ENCODE data around the gene KLHL10.
"Not testable (repeated sequence)": the region's sequence is repeated elsewhere in the genome, so short reads cannot be mapped to it uniquely, and the experiment has no call there.

KLHL10 gene

DNA sequence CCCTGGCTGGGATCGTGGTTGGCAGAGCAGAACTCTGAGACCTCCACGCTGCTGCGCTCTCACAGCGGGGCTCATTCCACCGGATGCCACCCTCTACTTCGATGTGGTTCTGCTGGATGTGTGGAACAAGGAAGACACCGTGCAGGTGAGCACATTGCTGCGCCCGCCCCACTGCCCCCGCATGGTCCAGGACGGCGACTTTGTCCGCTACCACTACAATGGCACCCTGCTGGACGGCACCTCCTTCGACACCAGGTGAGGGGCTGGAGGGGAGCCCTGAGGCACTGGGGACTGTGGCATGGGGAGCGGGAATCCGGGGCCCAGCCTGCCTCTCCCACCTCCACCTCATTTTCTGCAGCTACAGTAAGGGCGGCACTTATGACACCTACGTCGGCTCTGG, 19.6 kb upstream of the KLHL10 start:
- Histone ChIP-seq H3K27me3 (replicated peaks; ENCODE audit: control insufficient read depth, insufficient read depth, low read length) (no peaks in the 10 kb centered on the region), H3K9me3 (ENCODE audit: control insufficient read depth, low read length) (no peaks in the 10 kb centered on the region), H3K4me1 (ENCODE audit: control insufficient read depth, insufficient read depth, low read length) (peaks cover 11% of the 10 kb centered on the region), H3K4me3 (ENCODE audit: low read length) (no peak overlapping the region), H3K9ac (ENCODE audit: low read length) (no peak overlapping the region), H3K36me3 (ENCODE audit: control insufficient read depth, insufficient read depth, low read length, severe bottlenecking) (peaks cover 9% of the 10 kb centered on the region)
- DNase-seq (ENCODE audit: low read depth) = no peak

DNA sequence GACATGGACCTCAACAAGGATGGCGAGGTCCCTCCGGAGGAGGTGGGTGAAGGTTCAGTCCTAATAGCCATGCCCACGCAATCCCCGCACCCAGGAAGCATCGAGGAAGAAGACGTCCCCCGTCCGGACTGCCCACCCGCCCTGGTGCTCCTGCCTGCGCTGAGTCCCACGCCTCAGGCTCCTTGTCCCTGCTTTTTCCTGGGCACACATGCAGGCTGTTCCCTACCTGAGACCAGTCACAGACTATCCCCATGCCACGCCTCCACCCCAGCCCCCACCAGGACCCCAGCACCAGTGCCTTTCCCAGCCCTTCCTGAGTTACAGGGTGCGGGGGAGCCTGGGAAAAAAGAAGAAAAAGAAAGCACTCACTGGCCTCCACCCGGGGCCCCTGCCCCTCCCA, 15.8 kb upstream of the KLHL10 start:
- Histone ChIP-seq H3K4me3 (ENCODE audit: low read length) (no peak overlapping the region), H3K36me3 (ENCODE audit: control insufficient read depth, insufficient read depth, low read length, severe bottlenecking) (peaks cover 23% of the 10 kb centered on the region), H3K9ac (ENCODE audit: low read length) (no peak overlapping the region), H3K4me1 (ENCODE audit: control insufficient read depth, insufficient read depth, low read length) (peaks cover 3% of the 10 kb centered on the region), H3K9me3 (ENCODE audit: control insufficient read depth, low read length) (no peaks in the 10 kb centered on the region), H3K27me3 (replicated peaks; ENCODE audit: control insufficient read depth, insufficient read depth, low read length) (no peaks in the 10 kb centered on the region)
- no peak for DNase-seq (ENCODE audit: low read depth)

DNA sequence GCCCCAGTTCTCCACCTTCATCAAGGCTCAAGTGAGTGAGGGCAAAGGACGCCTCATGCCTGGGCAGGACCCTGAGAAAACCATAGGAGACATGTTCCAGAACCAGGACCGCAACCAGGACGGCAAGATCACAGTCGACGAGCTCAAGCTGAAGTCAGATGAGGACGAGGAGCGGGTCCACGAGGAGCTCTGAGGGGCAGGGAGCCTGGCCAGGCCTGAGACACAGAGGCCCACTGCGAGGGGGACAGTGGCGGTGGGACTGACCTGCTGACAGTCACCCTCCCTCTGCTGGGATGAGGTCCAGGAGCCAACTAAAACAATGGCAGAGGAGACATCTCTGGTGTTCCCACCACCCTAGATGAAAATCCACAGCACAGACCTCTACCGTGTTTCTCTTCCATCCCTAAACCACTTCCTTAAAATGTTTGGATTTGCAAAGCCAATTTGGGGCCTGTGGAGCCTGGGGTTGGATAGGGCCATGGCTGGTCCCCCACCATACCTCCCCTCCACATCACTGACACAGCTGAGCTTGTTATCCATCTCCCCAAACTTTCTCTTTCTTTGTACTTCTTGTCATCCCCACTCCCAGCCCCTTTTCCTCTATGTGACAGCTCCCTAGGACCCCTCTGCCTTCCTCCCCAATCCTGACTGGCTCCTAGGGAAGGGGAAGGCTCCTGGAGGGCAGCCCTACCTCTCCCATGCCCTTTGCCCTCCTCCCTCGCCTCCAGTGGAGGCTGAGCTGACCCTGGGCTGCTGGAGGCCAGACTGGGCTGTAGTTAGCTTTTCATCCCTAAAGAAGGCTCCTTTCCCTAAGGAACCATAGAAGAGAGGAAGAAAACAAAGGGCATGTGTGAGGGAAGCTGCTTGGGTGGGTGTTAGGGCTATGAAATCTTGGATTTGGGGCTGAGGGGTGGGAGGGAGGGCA, 15.1 kb upstream of the KLHL10 start:
- Histone ChIP-seq H3K9ac (ENCODE audit: low read length) (no peak overlapping the region), H3K4me1 (ENCODE audit: control insufficient read depth, insufficient read depth, low read length) (peaks cover 3% of the 10 kb centered on the region), H3K9me3 (ENCODE audit: control insufficient read depth, low read length) (no peaks in the 10 kb centered on the region), H3K27me3 (replicated peaks; ENCODE audit: control insufficient read depth, insufficient read depth, low read length) (no peaks in the 10 kb centered on the region), H3K4me3 (ENCODE audit: low read length) (no peak overlapping the region), H3K36me3 (ENCODE audit: control insufficient read depth, insufficient read depth, low read length, severe bottlenecking) (peaks cover 25% of the 10 kb centered on the region)
- no peak for DNase-seq (ENCODE audit: low read depth)

DNA sequence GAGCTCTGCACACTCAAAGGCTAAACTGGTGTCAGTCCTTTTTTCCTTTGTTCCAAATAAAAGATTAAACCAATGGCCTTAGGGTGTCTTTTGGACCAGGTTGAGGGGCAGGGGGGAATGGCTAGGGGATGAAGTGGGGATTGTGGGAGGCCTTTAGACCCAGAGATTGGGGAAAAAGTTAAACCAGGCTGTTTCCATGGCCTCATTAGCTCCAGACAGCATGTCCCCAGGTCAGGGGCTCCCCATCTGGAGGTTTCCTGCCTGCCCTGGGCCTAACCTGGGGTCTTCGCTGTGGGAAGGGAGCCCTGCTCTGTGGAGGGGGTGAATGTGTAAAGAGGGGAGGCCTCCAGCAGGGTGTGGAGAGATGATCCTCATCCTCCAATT, 14.5 kb upstream of the KLHL10 start:
- H3K9ac ChIP-seq (ENCODE audit: low read length) = no peak overlapping the region
- peaks cover 3% of the 10 kb centered on the region for H3K4me1 ChIP-seq (ENCODE audit: control insufficient read depth, insufficient read depth, low read length)
- no peaks in the 10 kb centered on the region for H3K9me3 ChIP-seq (ENCODE audit: control insufficient read depth, low read length)
- no peak overlapping the region for H3K4me3 ChIP-seq (ENCODE audit: low read length)
- H3K27me3 ChIP-seq (replicated peaks; ENCODE audit: control insufficient read depth, insufficient read depth, low read length) = no peaks in the 10 kb centered on the region
- no peak for DNase-seq (ENCODE audit: low read depth)
- peaks cover 30% of the 10 kb centered on the region for H3K36me3 ChIP-seq (ENCODE audit: control insufficient read depth, insufficient read depth, low read length, severe bottlenecking)

DNA sequence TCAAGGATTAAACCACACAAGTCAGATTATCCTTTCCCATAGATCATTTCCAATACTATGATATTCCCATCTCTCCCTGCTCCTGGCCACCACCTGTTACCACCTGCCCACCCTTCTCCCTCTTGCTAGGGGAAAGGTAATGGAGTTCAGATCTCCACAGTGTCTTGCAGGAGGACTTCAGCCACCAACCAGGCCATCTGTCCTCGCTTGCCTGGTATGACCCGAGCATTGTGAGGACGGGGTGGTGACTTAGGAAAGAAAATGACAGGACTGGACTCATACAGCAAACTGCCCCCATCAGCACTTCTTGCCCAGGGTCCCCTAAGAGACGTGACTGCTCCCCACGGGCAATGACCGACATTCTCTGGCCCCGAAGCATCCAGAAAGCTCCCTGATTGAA, 14.0 kb upstream of the KLHL10 start:
- Histone ChIP-seq H3K4me3 (ENCODE audit: low read length) (no peak overlapping the region), H3K9me3 (ENCODE audit: control insufficient read depth, low read length) (no peaks in the 10 kb centered on the region), H3K27me3 (replicated peaks; ENCODE audit: control insufficient read depth, insufficient read depth, low read length) (no peaks in the 10 kb centered on the region), H3K4me1 (ENCODE audit: control insufficient read depth, insufficient read depth, low read length) (peaks cover 3% of the 10 kb centered on the region), H3K9ac (ENCODE audit: low read length) (no peak overlapping the region), H3K36me3 (ENCODE audit: control insufficient read depth, insufficient read depth, low read length, severe bottlenecking) (peaks cover 29% of the 10 kb centered on the region)
- no peak for DNase-seq (ENCODE audit: low read depth)

DNA sequence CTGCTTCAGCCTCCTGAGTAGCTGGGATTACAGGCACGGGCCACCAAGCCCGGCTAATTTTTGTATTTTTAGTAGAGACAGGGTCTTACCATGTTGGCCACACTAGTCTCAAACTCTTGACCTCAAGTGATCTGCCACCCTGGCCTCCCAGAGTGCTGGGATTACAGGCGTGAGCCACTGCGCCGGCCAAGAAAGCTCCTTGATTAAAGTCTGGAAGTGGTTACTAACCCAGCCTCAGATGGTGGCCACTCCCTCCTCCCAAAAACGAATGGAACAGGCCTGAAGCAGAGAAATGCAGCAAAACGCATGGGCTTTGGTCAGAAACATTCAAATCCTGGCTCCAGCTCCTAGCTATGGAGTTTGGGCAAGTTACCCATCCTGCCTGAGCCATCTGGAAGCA, 13.5 kb upstream of the KLHL10 start:
- Histone ChIP-seq H3K27me3 (replicated peaks; ENCODE audit: control insufficient read depth, insufficient read depth, low read length) (no peaks in the 10 kb centered on the region), H3K9ac (ENCODE audit: low read length) (peak overlapping the region; percentile 30), H3K9me3 (ENCODE audit: control insufficient read depth, low read length) (no peaks in the 10 kb centered on the region), H3K4me3 (ENCODE audit: low read length) (no peak overlapping the region), H3K4me1 (ENCODE audit: control insufficient read depth, insufficient read depth, low read length) (peaks cover 3% of the 10 kb centered on the region), H3K36me3 (ENCODE audit: control insufficient read depth, insufficient read depth, low read length, severe bottlenecking) (peaks cover 33% of the 10 kb centered on the region)
- DNase-seq (ENCODE audit: low read depth) = peak; percentile 34

DNA sequence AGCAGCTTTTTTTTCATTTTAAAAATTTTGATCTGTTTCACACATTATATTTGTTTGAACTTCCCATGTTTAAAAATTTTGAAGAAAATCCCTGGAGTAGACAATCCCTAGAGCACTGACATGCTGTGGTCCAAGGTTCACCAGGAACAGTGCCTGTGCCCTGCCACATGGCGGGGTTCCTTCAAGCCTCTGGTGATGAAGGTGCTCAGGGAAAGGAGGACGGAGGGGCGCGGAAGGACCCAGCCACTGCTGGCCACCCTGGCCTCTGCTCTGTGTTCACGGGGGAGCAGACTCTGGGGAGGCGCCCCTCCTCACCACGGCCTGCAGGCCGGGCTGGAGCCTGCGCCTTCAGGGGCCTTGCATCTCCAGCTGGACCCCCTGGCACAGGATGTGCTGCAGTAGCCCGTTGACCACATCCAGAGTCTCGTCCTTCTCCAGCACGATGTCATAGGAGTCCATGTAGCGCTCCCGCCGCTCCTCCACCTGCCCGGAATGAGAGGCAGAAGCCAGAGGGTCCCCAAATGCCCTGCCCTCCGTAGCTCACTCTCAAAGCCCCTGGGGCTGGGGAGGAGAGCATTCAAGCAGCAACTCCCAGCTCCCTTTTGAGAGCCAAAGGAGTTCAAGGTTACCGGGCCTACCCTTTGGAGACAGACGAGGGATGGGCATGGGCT, 12.3 kb upstream of the KLHL10 start:
- Histone ChIP-seq H3K4me1 (ENCODE audit: control insufficient read depth, insufficient read depth, low read length) (peaks cover 3% of the 10 kb centered on the region), H3K36me3 (ENCODE audit: control insufficient read depth, insufficient read depth, low read length, severe bottlenecking) (peaks cover 38% of the 10 kb centered on the region), H3K9ac (ENCODE audit: low read length) (no peak overlapping the region), H3K4me3 (ENCODE audit: low read length) (no peak overlapping the region), H3K27me3 (replicated peaks; ENCODE audit: control insufficient read depth, insufficient read depth, low read length) (no peaks in the 10 kb centered on the region), H3K9me3 (ENCODE audit: control insufficient read depth, low read length) (no peaks in the 10 kb centered on the region)
- DNase-seq (ENCODE audit: low read depth) = no peak

DNA sequence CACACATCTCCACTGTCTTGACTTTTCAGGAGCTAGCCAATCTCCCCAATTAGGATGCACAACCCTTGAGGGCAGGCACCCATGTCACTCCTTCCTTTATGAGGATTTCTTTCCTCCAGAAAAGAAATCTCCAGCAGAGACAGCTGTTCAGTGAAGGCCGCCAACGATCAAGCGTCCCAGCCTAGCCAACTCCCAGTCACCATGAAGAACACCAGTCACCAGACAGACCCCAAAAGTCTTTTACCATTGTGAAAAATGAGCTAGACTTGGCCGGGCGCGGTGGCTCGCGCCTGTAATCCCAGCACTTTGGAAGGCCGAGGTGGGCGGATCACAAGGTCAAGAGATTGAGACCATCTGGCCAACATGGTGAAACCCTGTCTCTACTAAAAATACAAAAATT, 7.7 kb upstream of the KLHL10 start:
- H3K36me3 ChIP-seq (ENCODE audit: control insufficient read depth, insufficient read depth, low read length, severe bottlenecking) = peaks cover 57% of the 10 kb centered on the region
- H3K9me3 ChIP-seq (ENCODE audit: control insufficient read depth, low read length); H3K9ac ChIP-seq (ENCODE audit: low read length); DNase-seq (ENCODE audit: low read depth); H3K4me1 ChIP-seq (ENCODE audit: control insufficient read depth, insufficient read depth, low read length); H3K4me3 ChIP-seq (ENCODE audit: low read length); H3K27me3 ChIP-seq (replicated peaks; ENCODE audit: control insufficient read depth, insufficient read depth, low read length): not testable (repeated sequence)

DNA sequence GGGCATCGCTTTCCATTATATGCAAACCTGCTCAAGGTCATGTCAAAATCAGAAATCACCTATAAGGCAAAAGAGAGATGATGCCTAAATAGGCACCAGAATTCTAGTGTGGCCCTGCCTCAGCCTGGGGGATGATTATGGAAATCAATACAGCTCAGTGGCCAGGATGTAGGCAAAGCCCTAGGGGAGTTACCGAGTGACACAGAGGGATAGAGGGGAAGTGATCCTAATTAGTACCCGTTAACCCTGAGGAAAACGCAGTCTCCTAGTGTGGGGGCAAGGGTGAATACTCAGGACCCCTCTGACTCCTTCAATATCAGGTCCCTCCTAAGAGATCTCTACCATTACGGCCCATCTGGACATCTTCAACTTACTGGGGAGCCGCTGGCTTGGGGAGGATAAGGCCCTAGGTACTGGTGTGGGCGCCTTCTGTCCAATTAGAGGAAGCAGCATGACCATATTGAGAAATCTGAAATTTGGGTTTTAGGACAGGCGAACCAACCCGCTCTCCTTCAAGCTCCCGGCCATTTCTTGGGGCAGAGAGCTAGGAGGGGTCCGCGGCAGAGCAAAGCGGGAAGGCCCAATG, 2.3 kb upstream of the KLHL10 start:
- H3K27me3 ChIP-seq (replicated peaks; ENCODE audit: control insufficient read depth, insufficient read depth, low read length) = no peaks in the 10 kb centered on the region
- peak overlapping the region; percentile 90 for H3K9ac ChIP-seq (ENCODE audit: low read length)
- peak; percentile 49 for DNase-seq (ENCODE audit: low read depth)
- H3K4me3 ChIP-seq (ENCODE audit: low read length) = peak overlapping the region; percentile 88
- no peaks in the 10 kb centered on the region for H3K9me3 ChIP-seq (ENCODE audit: control insufficient read depth, low read length)
- peaks cover 21% of the 10 kb centered on the region for H3K36me3 ChIP-seq (ENCODE audit: control insufficient read depth, insufficient read depth, low read length, severe bottlenecking)
- H3K4me1 ChIP-seq (ENCODE audit: control insufficient read depth, insufficient read depth, low read length) = peaks cover 11% of the 10 kb centered on the region

DNA sequence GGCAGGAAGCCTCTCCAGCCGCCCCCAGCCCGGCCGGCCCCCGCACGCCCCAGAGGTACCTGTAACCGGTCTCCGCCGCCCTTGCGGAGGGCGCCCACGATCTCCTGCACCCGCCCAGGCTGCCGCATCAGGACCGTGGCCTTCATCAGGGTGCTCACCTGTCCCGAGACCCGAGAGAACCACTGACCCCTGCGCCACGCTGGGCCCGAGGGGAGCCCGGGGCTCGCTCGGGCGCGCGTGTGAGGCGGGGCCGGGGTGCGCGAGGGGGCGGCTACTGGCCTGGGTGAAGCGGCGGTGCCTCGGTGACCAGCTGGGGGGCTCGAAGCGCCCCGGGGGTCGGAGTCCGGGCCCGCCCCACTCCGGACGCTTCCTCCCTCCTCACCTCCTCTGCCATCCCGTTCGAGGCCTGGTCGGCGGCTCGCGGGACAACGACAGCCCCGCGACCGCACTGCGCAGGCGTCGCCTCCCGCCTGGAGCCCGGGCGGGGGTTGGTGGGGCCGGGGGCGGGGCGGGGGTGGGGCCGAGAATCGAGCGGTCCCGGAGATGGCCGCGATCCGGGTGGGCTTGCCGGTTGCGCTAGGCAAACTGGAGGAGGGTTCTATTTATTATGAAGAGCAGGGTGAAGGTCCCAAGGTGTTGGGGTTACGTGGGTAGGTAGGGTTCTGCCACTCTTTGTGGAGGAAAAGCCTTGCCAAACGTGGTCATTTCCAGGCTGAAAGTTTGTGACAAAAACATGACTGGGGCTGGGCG, 1.6 kb upstream of the KLHL10 start, which contains the start of gene NT5C3B:
TSS of gene NT5C3B (minus strand) at position 433 of the 750 bp plus-strand sequence. CDS start at position 394, 39 bp downstream.
- H3K4me1 ChIP-seq (ENCODE audit: control insufficient read depth, insufficient read depth, low read length) = peaks cover 11% of the 10 kb centered on the region
- no peaks in the 10 kb centered on the region for H3K27me3 ChIP-seq (replicated peaks; ENCODE audit: control insufficient read depth, insufficient read depth, low read length)
- no peaks in the 10 kb centered on the region for H3K9me3 ChIP-seq (ENCODE audit: control insufficient read depth, low read length)
- peak within 1 kb of the TSS; percentile 88 for H3K4me3 ChIP-seq (ENCODE audit: low read length)
- peak within 1 kb of the TSS; percentile 90 for H3K9ac ChIP-seq (ENCODE audit: low read length)
- H3K36me3 ChIP-seq (ENCODE audit: control insufficient read depth, insufficient read depth, low read length, severe bottlenecking) = peaks cover 16% of the 10 kb centered on the region
- peak; percentile 76 for DNase-seq (ENCODE audit: low read depth)
